Right ventricle myocardium inferior (tissue), 1 donor: Measurements from ENCODE around the gene MDM4. TPM values are rescaled to one million over a fixed set of nuclear protein-coding genes. Genes with fewer than 3 reads are reported as not detected.
A peak's percentile ranks its signal among the peaks of the same experiment; 100 is the strongest.
"Not testable (repeated sequence)": the region's sequence is repeated elsewhere in the genome, so short reads cannot be mapped to it uniquely, and the experiment has no call there.

Source experiments
- ATAC-seq: fragments of 200-7000 bp; cut with Tn5 transposase; one replicate; pipeline ENCODE4 v1.9.1; 2020; ENCODE audit warnings: mild to moderate bottlenecking, moderate library complexity
- DNase-seq: peaks from one replicate; pipeline ENCODE4 v3.0.0; 2021; ENCODE audit errors: missing footprints
- intact Hi-C: fragments of 100-400 bp; cut with DNase I; formaldehyde crosslinking; loops from one replicate; pipeline ENCODE4 v1.11.0; 2022
- total RNA-seq: library from RNA; stranded (reverse); fragmentation: NEBNext Ultra II Directional; extraction: Animal tissue kit (Norgen Biotek cat#: 25700); gene quantifications from one replicate; pipeline ENCODE4 v1.2.1, GENCODE V29; 2021
- donor health status: DM: no; HTN: yes; CAD: no; lungs with severe emphysema.

The MDM4 gene
- total RNA-seq, 1 donor from 2014 or later: 28.6 TPM

DNA sequence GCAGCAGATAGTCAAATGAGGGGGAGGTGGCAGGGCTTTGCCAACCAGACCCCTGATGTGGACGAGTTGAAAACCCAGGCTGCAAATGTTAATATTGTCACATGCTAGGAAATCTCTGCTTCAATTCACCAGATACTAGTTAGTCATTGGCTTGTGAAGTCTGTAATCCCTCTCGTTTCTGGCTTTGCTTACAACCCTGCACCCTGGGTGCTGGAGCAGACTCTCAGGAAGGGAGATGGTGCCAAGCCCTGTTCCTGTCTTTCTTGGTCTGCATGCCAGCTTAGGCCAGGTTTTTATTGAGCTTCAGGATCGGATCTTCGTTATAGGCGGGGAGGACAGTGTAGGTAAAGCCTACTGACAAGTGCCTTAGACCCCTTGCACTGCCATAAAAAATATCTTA, 53.3 kb downstream of the MDM4 start:
- DNase-seq: no peak
- ATAC-seq: no peak
- intact Hi-C loops: no loop called here

DNA sequence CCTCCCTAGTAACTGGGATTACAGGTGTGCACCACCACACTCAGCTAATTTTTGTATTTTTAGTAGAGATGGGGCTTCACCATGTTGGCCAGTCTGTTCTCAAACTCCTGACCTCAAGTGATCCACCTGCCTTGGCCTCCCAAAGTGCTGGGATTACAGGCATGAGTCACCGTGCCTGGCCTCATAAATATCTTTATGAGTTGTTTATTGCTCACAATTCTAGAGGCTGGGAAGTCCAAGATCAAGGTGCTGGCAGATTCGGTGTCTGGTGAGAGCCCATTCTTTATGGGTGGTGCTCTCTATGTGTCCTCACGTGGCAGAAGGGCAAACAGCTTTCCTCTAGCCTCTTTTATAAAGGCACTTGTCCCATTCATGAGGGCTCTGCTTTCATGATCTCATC, 53.8 kb downstream of the MDM4 start:
- not testable (repeated sequence) for DNase-seq, ATAC-seq
- intact Hi-C loops: loop anchor here (2.0 kb wide), 1 partner anchor 377 kb away; no protein-coding TSS in a partner anchor

DNA sequence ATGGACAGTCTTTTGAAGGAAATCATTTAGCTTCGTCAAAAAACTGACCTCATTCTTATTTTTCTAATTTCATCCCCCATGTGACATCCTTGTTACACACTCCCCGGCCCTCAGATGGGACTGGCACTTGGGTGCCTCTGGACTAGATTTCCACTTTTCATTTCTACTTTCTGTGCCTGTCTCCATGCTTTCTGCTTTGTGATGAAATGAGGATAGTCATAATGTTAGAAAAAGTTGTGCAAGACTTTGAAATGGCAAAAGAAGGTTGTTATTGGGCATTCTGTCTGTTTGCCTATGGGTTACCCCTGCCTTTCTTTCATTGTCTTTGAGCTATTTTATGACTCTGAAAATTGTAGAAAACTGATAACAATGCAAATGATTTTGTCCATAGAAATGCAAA, 54.9 kb downstream of the MDM4 start:
- DNase-seq: no peak
- intact Hi-C loops: loop anchor here (2.0 kb wide), 1 partner anchor 376 kb away; no protein-coding TSS in a partner anchor
- ATAC-seq: no peak

DNA sequence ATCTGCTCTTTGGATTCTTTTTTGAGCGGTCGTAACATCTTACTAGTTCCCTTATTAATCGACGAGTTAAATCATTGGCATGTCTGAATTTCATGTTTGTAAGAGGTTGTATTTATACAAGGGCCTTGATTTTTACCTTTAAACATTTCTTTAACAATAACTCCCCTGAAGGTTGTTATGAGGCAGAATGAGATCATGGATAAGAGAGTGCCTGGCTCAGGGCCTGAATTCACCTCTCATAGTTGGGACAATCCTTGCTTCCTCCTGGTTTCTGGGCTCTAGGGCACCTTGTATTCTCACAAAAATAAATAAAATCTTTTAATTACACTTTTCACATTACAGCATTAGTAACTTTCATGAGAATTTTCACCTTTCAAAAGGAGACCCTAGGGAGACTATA, 55.4 kb downstream of the MDM4 start:
- DNase-seq (no peak), ATAC-seq (no peak)
- intact Hi-C loops: loop anchor here (2.0 kb wide), 1 partner anchor 375 kb away; no protein-coding TSS in a partner anchor

DNA sequence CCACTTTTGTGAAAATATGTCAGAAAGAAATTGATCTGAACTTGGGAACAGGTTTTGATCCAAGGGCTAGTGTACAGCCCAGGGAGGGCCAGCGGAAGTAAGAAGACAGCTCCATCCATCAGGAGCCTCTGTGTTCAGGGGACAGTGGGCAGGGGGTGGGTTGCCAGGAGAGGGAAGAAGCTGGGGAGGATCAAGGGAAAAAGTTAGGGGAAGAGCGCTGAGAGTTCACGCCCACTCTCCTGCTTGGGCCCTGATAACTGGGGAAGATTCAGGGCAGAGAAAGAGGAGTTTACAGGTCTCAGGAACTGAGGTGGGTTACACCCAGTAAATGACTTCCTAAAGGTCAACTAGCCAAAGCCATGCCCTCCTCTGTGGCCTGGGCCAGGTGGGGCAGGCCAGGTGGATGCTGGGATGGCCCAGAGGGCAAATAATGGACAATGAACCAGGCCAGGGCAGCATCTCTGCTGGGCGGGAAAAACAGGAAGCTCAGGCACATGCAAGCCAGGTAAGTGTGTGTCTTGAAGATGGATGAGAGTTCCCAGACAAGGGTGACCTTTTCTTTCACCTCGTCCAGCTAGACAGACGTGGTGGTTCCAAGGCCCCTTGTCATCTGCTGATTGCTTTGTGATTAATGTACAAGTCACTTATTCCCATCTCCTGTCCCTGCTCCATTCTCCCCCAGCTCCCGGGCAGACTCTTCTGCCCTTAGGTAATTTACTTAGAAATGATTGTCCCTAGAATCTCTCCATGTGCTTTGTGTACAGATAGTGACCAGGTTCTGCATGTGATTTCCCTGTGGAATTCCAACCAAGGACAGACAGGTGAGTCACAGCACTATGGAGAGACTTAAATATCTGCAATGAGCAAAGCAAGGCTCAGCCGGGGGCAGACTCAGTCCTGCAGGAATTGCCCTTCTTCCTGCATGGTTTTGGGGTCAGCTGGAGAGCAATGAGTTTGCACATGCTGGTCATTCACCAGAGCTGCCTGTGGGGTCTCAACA, 57.0 kb downstream of the MDM4 start:
- DNase-seq (no peak), ATAC-seq (no peak)
- intact Hi-C loops: no loop called here

DNA sequence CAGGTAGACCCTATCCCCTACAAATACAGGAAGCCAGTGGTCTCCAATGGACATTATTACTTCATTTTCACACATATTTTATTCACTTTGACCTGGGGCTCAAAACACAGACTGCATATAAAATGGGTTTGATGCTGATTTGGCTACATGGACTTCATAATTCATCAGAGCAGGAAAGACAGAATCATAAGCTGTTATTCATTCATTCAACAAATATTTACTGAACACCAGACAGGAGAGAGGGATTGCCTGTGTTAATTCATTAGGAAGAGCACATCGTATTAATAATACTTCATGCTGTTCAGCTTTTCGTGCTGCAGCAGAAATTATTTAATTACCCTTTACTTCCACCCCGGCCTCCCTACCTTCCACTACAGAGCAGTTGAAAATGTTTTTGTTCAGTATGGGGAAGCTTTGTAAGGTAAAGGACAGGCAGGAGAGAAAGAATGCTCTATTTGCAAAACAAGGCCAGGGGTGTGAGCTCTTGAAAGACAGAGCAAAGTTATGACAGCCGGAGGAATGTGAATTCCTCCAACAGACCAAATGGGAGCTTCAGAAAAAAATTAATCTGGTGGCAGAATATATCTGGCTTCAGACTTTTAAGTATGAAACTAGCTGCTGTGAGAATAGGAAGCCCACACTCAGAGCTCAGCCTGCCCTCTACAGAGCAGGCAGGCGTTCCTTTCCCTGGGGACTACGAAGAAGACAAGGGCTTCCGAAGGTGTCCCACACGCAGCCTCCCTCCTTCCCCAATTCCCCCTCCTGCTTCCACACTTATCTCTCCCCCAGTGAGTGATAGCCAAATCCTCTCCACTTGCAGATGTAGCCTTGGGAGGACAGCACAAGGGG, 58.0 kb downstream of the MDM4 start:
- intact Hi-C loops: no loop called here
- peak; percentile 35 for ATAC-seq
- DNase-seq: no peak

DNA sequence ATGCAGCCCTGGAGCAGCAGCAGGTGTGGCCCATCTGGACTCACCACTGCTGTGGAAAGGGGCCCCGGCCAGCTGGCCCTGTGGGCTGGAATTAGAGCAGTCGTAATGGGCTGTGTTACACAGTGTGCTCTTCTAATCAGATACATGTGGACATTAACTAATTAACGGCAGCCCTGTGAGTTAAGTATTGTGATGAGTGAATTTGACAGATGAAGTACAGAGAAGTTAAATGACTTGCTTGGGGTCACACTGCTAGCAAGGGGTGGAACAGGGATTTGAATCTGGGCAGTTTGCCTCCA, 58.6 kb downstream of the MDM4 start:
- intact Hi-C loops: no loop called here
- ATAC-seq: peak; percentile 88
- peak; percentile 82 for DNase-seq

DNA sequence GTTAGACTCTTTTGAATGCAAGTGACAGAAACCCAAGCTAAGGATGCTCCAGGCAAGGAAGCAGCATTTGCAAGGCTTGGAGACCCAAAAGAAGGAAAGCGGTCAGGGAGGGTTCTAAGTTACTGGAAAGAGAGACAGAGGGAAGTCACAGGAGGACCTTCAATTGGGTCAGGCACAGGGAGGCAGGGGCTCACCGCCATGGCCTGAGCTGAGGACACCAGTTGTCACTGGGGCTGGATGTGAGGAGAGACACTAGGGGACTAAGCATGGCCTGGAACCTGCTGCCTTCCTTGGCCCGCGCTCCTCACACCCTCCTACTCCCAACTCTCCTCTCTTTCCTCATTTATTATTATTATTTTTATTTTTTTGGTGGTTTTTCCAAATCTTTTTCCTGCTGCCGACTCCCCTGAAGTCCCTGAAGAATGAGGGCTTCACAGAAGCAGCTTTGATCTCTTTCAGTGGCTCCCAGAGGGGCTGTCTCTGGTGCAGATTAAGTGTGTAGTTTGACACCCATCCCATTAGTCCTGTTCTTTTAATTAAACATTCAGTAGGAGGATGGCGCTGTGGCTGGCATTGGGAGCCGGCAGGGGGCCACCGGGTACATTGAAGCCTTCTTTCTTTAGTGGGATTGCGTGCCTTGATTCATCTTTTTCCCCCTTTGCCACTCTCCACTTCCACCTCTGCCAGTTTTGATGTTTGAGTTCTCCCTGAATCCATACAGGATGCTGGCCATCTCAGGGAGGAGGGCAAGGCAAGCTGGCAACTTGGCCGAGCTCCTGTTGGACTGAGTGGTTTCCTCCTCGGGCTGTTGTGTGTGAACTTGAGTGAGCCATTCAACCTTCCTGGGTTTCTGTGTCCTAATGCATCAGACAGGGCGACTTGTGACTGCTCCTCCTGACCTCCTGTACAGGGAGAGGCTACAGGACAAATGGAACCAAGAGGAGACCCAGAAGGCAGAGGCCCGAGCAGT, 59.3 kb downstream of the MDM4 start:
- ATAC-seq: no peak
- intact Hi-C loops: no loop called here
- no peak for DNase-seq

- no peak for DNase-seq
- intact Hi-C loops: no loop called here
- no peak for ATAC-seq
Measured at GRCh38 chr1:204576422-204576821, 60.2 kb downstream of the MDM4 start.

DNA sequence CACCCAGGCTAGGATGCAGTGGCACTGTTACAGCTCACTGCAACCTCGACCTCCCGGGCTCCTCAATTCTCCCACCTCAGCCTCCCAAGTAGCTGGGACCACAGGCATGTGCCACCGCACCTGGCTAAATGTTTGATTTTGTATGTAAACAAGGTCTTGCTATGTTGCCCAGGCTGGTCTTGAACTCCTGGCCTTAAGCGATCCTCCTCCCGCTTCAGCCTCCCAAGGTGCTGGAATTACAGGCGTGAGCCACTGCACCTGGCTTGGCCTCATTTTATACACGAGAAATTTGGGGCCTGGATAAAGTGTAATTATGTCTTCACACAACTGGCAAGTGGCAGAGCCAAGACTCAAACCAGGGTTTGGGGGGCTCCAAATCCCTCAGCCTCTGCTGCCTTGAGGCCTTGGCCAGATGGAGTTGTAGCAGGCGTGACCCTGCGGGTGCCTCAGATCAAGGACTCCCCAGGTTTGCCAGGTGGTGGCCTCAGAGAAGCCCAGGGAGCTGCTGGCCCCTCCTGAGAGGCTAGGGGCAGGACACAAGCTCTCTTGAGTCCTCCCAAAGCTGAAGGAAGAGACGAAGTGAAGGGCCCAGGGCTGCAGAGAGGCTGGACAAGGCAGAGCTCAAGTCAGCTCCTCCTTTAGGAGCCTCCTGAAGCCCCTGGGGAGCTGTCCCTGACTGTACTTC, 61.7 kb downstream of the MDM4 start:
- ATAC-seq (no peak), DNase-seq (no peak)
- intact Hi-C loops: no loop called here

GRCh38 chr1:204578867-204579664, 62.9 kb downstream of the MDM4 start:
- ATAC-seq: peak; percentile 54
- intact Hi-C loops: no loop called here

GRCh38 chr1:204579681-204580080, 63.5 kb downstream of the MDM4 start:
- DNase-seq (no peak), ATAC-seq (no peak)
- intact Hi-C loops: no loop called here

More at GRCh38 chr1:204578867-204579664, 62.9 kb downstream of the MDM4 start:
- no peak for DNase-seq

GRCh38 chr1:204580862-204581261, 64.7 kb downstream of the MDM4 start:
- ATAC-seq (no peak), DNase-seq (no peak)
- intact Hi-C loops: no loop called here

- intact Hi-C loops: no loop called here
- no peak for ATAC-seq
Measured at GRCh38 chr1:204581759-204582158, 65.6 kb downstream of the MDM4 start.

GRCh38 chr1:204583909-204584632, 67.9 kb downstream of the MDM4 start:
- intact Hi-C loops: no loop called here
- peak; percentile 90 for DNase-seq
- ATAC-seq: peak; percentile 87

More at GRCh38 chr1:204581759-204582158, 65.6 kb downstream of the MDM4 start:
- DNase-seq: no peak

GRCh38 chr1:204584699-204585372, 68.6 kb downstream of the MDM4 start:
- DNase-seq: no peak
- ATAC-seq: no peak
- intact Hi-C loops: no loop called here
